Neural progenitor cell (in vitro differentiated cells): Measurements from ENCODE around the gene COG8. TPM values are rescaled to one million over a fixed set of nuclear protein-coding genes. Genes with fewer than 3 reads are reported as not detected.

ENCODE experiments used
- DNase-seq: peaks from one replicate; pipeline ENCODE4 v3.0.0-alpha.2; 2016; ENCODE audit warnings: low spot score
- H2AFZ ChIP-seq: fragments of 200-600 bp; sonication (generic); replicated peaks from 2 replicates; pipeline ENCODE4 v1.6.1; 2016; ENCODE audit warnings: antibody characterized with exemption
- H3F3A ChIP-seq: fragments of 200-600 bp; sonication (generic); 2 replicates; pipeline ENCODE4 v1.6.1; 2016; ENCODE audit warnings: antibody characterized with exemption, low read depth
- H3K27ac ChIP-seq: fragments of 200-600 bp; sonication (generic); 2 replicates; pipeline ENCODE4 v1.5.1; 2016; ENCODE audit warnings: mild to moderate bottlenecking
- H3K27me3 ChIP-seq: fragments of 200-600 bp; sonication (generic); 2 replicates; pipeline ENCODE4 v1.6.1; 2016; ENCODE audit warnings: mild to moderate bottlenecking, moderate library complexity
- H3K36me3 ChIP-seq: fragments of 200-600 bp; sonication (generic); 2 replicates; pipeline ENCODE4 v1.5.1; 2016
- H3K4me1 ChIP-seq: fragments of 200-600 bp; sonication (generic); 2 replicates; pipeline ENCODE4 v1.6.1; 2016; ENCODE audit warnings: mixed run types
- H3K4me2 ChIP-seq: fragments of 200-600 bp; sonication (generic); 2 replicates; pipeline ENCODE4 v1.6.1; 2016
- H3K4me3 ChIP-seq: fragments of 200-600 bp; sonication (generic); 2 replicates; pipeline ENCODE4 v1.5.1; 2016
- H3K79me2 ChIP-seq: fragments of 200-600 bp; sonication (generic); 2 replicates; pipeline ENCODE4 v1.6.1; 2016; ENCODE audit warnings: low read depth
- H3K9ac ChIP-seq: fragments of 200-600 bp; sonication (generic); 2 replicates; pipeline ENCODE4 v1.6.1; 2016
- H3K9me3 ChIP-seq: fragments of 200-600 bp; sonication (generic); 2 replicates; pipeline ENCODE4 v1.5.1; 2016; ENCODE audit warnings: low read depth
- H4K20me1 ChIP-seq: fragments of 200-600 bp; sonication (generic); 2 replicates; pipeline ENCODE4 v1.6.1; 2016; ENCODE audit warnings: low read depth
- H3K27ac Mint-ChIP-seq: 3 replicates; pipeline ENCODE4 v1.8.0; 2021; ENCODE audit warnings: mixed read lengths
- H3K27me3 Mint-ChIP-seq: 2 replicates; pipeline ENCODE4 v1.8.0; 2022; ENCODE audit warnings: low read depth, mild to moderate bottlenecking, inconsistent platforms, moderate library complexity, mixed read lengths; ENCODE audit not compliant: insufficient read depth
- H3K36me3 Mint-ChIP-seq: 3 replicates; pipeline ENCODE4 v1.8.0; 2021; ENCODE audit warnings: mixed read lengths
- H3K4me1 Mint-ChIP-seq: 3 replicates; pipeline ENCODE4 v1.8.0; 2021; ENCODE audit warnings: mixed read lengths
- H3K4me3 Mint-ChIP-seq: 3 replicates; pipeline ENCODE4 v1.8.0; 2021; ENCODE audit warnings: mild to moderate bottlenecking, moderate library complexity, mixed read lengths
- H3K9me3 Mint-ChIP-seq: 3 replicates; pipeline ENCODE4 v1.8.0; 2020; ENCODE audit warnings: mixed read lengths
- EZH2 ChIP-seq: fragments of 200-600 bp; sonication (generic); IDR thresholded peaks from 2 replicates; pipeline ENCODE4 v1.6.1; 2017; ENCODE audit warnings: antibody characterized with exemption, mild to moderate bottlenecking, moderate library complexity
- EZH2phosphoT487 ChIP-seq: fragments of 200-600 bp; sonication (generic); IDR thresholded peaks from 2 replicates; pipeline ENCODE4 v1.6.1; 2017; ENCODE audit warnings: antibody characterized with exemption
- total RNA-seq: library from RNA; depleted of rRNA; stranded (reverse); fragments of >200 nt; gene quantifications from 2 replicates; pipeline ENCODE4 v1.2.3, GENCODE V29; 2015; ENCODE audit warnings: low replicate concordance
- TF ChIP-seq, protein P1 (sequence below): fragments of 200-600 bp; sonication (generic); IDR thresholded peaks from 2 replicates; pipeline ENCODE4 v1.5.1; 2017; ENCODE audit warnings: antibody characterized with exemption, mild to moderate bottlenecking

Gene COG8
- total RNA-seq, 1 donor from 2014 or later, result 30.3 TPM

DNA sequence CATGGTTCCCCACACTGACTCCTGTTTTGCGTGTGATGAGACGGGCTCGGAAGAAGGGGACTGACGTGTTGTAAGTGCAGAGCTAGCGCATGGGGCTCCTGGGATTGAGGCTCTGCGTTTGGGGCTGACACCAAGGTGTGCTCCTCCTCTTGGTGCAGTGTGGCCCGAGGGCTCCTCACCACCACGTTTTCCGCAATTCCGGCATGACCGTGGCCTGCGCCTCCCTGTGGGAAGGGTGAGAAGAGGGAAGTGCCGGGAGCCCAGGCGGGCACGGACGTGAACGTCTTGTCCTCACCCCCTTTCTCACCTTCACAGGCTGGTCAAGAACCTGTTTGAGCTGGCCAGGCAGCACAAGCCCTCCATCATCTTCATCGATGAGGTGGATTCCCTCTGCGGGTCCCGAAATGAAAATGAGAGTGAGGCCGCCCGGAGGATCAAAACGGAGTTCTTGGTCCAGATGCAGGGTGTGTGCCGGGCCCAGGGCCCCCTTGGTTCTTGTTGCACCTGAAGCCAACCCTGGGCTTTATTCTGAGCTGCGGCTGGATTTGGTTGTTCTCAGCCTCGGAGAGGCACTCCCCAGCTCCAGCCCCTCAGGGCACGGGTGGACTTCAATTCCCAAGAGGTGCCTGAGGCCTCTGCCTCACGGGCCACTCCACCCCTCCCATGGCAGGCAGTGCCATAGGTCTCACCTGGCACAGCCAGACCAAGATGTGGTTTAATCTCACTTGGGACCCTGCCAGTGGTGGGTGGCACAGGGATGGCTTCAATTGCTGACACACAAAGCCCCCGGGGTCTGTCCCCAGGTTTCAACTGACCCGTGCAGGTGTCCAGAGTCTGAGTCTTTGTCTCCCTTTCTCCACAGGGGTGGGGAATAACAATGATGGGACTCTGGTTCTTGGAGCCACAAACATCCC, 19.3 kb downstream of the COG8 start:
- no peaks in the 10 kb centered on the region for H3K36me3 ChIP-seq
- no peak overlapping the region for H3K4me3 ChIP-seq
- H4K20me1 ChIP-seq, result peaks cover 46% of the 10 kb centered on the region
- H3K27me3 ChIP-seq, result no peaks in the 10 kb centered on the region
- peaks cover 34% of the 10 kb centered on the region for H3K79me2 ChIP-seq
- no peak overlapping the region for H2AFZ ChIP-seq
- Mint-ChIP-seq H3K4me1 (no peaks in the 10 kb centered on the region), H3K27me3 (peaks cover 3% of the 10 kb centered on the region), H3K9me3 (no peaks in the 10 kb centered on the region), H3K4me3 (no peak overlapping the region), H3K36me3 (peaks cover 31% of the 10 kb centered on the region), H3K27ac (no peak overlapping the region)
- peaks cover 3% of the 10 kb centered on the region for H3F3A ChIP-seq
- no peak overlapping the region for H3K4me2 ChIP-seq
- no peaks in the 10 kb centered on the region for H3K4me1 ChIP-seq
- no peak overlapping the region for H3K9ac ChIP-seq
- no peak for DNase-seq
- no peaks in the 10 kb centered on the region for H3K9me3 ChIP-seq
- TF ChIP-seq EZH2, result no peak
- TF ChIP-seq, protein P1, sequence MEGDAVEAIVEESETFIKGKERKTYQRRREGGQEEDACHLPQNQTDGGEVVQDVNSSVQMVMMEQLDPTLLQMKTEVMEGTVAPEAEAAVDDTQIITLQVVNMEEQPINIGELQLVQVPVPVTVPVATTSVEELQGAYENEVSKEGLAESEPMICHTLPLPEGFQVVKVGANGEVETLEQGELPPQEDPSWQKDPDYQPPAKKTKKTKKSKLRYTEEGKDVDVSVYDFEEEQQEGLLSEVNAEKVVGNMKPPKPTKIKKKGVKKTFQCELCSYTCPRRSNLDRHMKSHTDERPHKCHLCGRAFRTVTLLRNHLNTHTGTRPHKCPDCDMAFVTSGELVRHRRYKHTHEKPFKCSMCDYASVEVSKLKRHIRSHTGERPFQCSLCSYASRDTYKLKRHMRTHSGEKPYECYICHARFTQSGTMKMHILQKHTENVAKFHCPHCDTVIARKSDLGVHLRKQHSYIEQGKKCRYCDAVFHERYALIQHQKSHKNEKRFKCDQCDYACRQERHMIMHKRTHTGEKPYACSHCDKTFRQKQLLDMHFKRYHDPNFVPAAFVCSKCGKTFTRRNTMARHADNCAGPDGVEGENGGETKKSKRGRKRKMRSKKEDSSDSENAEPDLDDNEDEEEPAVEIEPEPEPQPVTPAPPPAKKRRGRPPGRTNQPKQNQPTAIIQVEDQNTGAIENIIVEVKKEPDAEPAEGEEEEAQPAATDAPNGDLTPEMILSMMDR, result no peak
- H3K27ac ChIP-seq, result no peak overlapping the region

DNA sequence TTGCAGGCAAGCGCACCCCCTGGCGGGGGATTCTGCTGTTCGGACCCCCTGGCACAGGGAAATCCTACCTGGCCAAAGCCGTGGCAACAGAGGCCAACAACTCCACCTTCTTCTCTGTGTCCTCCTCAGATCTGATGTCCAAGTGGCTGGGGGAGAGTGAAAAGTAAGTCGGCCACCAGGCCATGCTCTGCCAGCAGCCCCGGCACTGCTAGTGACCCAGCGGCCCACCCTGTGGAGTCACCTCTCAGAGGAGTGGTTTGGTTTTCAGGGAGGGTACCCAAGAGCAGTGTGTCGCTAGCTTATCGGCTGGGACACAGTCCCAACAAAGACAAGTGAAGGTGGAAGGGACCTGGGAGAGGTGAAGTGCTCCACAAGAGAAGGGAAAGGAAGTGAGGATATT, 20.0 kb downstream of the COG8 start:
- Histone ChIP-seq H3K36me3 (no peaks in the 10 kb centered on the region), H3K9ac (no peak overlapping the region), H3F3A (peaks cover 3% of the 10 kb centered on the region), H3K79me2 (peaks cover 34% of the 10 kb centered on the region), H2AFZ (no peak overlapping the region), H3K27me3 (no peaks in the 10 kb centered on the region), H4K20me1 (peaks cover 40% of the 10 kb centered on the region), H3K27ac (no peak overlapping the region), H3K4me2 (no peak overlapping the region), H3K4me3 (no peak overlapping the region), H3K9me3 (no peaks in the 10 kb centered on the region), H3K4me1 (no peaks in the 10 kb centered on the region)
- no peak for DNase-seq
- Mint-ChIP-seq H3K27ac (no peak overlapping the region), H3K4me1 (no peaks in the 10 kb centered on the region), H3K9me3 (no peaks in the 10 kb centered on the region), H3K36me3 (peaks cover 31% of the 10 kb centered on the region), H3K4me3 (peak overlapping the region; percentile 11), H3K27me3 (peaks cover 3% of the 10 kb centered on the region)
- TF ChIP-seq EZH2phosphoT487, result no peak
- no peak for TF ChIP-seq EZH2
- TF ChIP-seq, protein P1, result no peak

DNA sequence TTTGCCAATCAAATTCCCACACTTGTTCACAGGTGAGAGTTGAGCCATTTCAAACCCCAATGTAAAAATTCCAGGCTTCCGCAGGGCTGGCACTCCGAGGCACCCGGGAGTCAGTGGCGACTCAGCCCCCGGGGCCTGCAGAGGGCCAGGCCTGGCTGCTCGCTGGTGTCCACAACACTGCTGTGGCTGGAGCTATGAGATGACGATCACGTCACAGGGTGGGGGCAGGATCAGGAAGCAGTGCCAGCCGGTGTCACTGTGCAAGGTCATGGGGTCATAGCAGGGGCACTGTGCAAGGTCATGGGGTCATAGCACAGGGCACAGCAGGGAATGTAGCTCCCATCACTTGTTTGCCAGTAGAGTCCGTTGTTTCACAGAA, 20.5 kb downstream of the COG8 start:
- TF ChIP-seq, protein P1, result no peak
- TF ChIP-seq EZH2 (no peak), EZH2phosphoT487 (no peak)
- Histone ChIP-seq H3K9me3 (no peaks in the 10 kb centered on the region), H4K20me1 (peaks cover 39% of the 10 kb centered on the region), H3F3A (peaks cover 3% of the 10 kb centered on the region), H3K27ac (no peak overlapping the region), H3K36me3 (no peaks in the 10 kb centered on the region), H3K27me3 (no peaks in the 10 kb centered on the region), H2AFZ (no peak overlapping the region), H3K9ac (no peak overlapping the region), H3K4me1 (no peaks in the 10 kb centered on the region), H3K4me2 (no peak overlapping the region), H3K4me3 (no peak overlapping the region), H3K79me2 (peaks cover 34% of the 10 kb centered on the region)
- no peak for DNase-seq
- Mint-ChIP-seq H3K36me3 (peaks cover 31% of the 10 kb centered on the region), H3K9me3 (no peaks in the 10 kb centered on the region), H3K4me3 (no peak overlapping the region), H3K27ac (no peak overlapping the region), H3K4me1 (no peaks in the 10 kb centered on the region), H3K27me3 (peaks cover 3% of the 10 kb centered on the region)
